Aorta (tissue), 5 donors: ENCODE measurements around the gene MPST. TPM values are rescaled to one million over a fixed set of nuclear protein-coding genes. Genes with fewer than 3 reads are reported as not detected.

Experiments
- ATAC-seq: fragments of 200-7000 bp; cut with Tn5 transposase; one replicate; pipeline ENCODE4 v1.9.1; 2022; ENCODE audit warnings: moderate library complexity; ENCODE audit not compliant: low FRiP score
- DNase-seq, 2 donors: peaks; one replicate each; pipeline ENCODE4 v3.0.0-alpha.2; 2020
- H3K27ac ChIP-seq, 2 donors: one replicate each; pipeline ENCODE4 v1.5.1; 2013; ENCODE audit warnings: low read length in 2 of 2, mild to moderate bottlenecking in 2 of 2, moderate library complexity in 2 of 2, control low read depth in 1 of 2, inconsistent platforms in 1 of 2, low read depth in 1 of 2
- H3K27me3 ChIP-seq, 2 donors: one replicate each; pipeline ENCODE4 v1.6.1; 2013; ENCODE audit warnings: control low read depth in 1 of 2, low read length in 1 of 2, mild to moderate bottlenecking in 1 of 2, moderate library complexity in 1 of 2; ENCODE audit not compliant: insufficient read depth in 2 of 2, control insufficient read depth in 1 of 2
- H3K36me3 ChIP-seq, 2 donors: one replicate each; pipeline ENCODE4 v1.6.1; 2013; ENCODE audit warnings: control low read depth in 1 of 2, low read length in 1 of 2, mild to moderate bottlenecking in 1 of 2; ENCODE audit not compliant: insufficient read depth in 2 of 2, control insufficient read depth in 1 of 2
- H3K4me1 ChIP-seq, 2 donors: one replicate each; pipeline ENCODE4 v1.6.1; 2013; ENCODE audit warnings: low read length in 2 of 2, control low read depth in 1 of 2, mild to moderate bottlenecking in 1 of 2, moderate library complexity in 1 of 2; ENCODE audit not compliant: insufficient read depth in 2 of 2, control insufficient read depth in 1 of 2
- H3K4me3 ChIP-seq, 2 donors: one replicate each; pipeline ENCODE4 v1.5.1; 2013; ENCODE audit warnings: low read length in 2 of 2, control low read depth in 1 of 2, mild to moderate bottlenecking in 1 of 2
- H3K9me3 ChIP-seq: one replicate; pipeline ENCODE4 v1.6.1; 2013; ENCODE audit warnings: mild to moderate bottlenecking, low read length; ENCODE audit not compliant: control insufficient read depth
- WGBS, 2 donors: extraction: QIAGEN DNeasy Blood & Tissue Kit; methylation state at CpG; one replicate each; pipeline ENCODE4 v1.1.7; 2013; 5-methylcytosine and 5-hydroxymethylcytosine counted together
- intact Hi-C, 2 donors: fragments of 100-400 bp; cut with DNase I; formaldehyde crosslinking; loops; one replicate each; pipeline versions ENCODE4 v1.14.2 to v1.15.0; 2022
- polyA plus RNA-seq, 2 donors: library from polyadenylated mRNA; stranded (reverse); fragments of 200-250 nt; gene quantifications; one replicate each; pipeline ENCODE4 v1.2.3, GENCODE V29; 2013
- total RNA-seq, 2 donors: library from RNA; stranded (reverse); fragmentation: NEBNext Ultra II Directional; extraction: Animal tissue kit (Norgen Biotek cat#: 25700); gene quantifications; one replicate each; pipeline ENCODE4 v1.2.1, GENCODE V29; 2021
- donor health status: healthy with polysubstance abuse.
- donor health status: Bipolar disorder and iron deficiency.
- donor health status: DM: no; HTN: no; CAD: no.
- donor health status: DM: no; HTN: no; CAD: no.
- donor health status: DM: yes; HTN: yes; CAD: no.

The MPST gene
- total and polyA plus RNA-seq, 4 donors = 30.8 to 102 (median 46.8) TPM

- WGBS, 2 donors = 63% methylated on average over 18 of the region's 18 CpGs
- intact Hi-C loops = no loop called here
- Histone ChIP-seq H3K27me3 (no peaks in the 10 kb centered on the region), H3K36me3 (no peaks in the 10 kb centered on the region), H3K4me3 (no peak overlapping the region), H3K9me3 (no peaks in the 10 kb centered on the region), H3K4me1 (no peaks in the 10 kb centered on the region), H3K27ac (no peak overlapping the region)
- ATAC-seq (no peak), DNase-seq (no peak)
Observed at GRCh38 chr22:37032535-37033460, 13.3 kb downstream of the MPST start.

GRCh38 chr22:37033605-37034430 lies 14.3 kb downstream of the MPST start:
- ATAC-seq = no peak
- Histone ChIP-seq H3K9me3 (no peaks in the 10 kb centered on the region), H3K4me1 (no peaks in the 10 kb centered on the region), H3K27me3 (no peaks in the 10 kb centered on the region), H3K27ac (no peak overlapping the region), H3K36me3 (no peaks in the 10 kb centered on the region), H3K4me3 (no peak overlapping the region)
- DNase-seq = no peak
- intact Hi-C loops = no loop called here
- 87 to 92% methylated on average over 23 of the region's 23 CpGs for WGBS, 2 donors

- no peak for ATAC-seq
- H3K36me3 ChIP-seq = no peaks in the 10 kb centered on the region
Observed at GRCh38 chr22:37036655-37037377, 17.3 kb downstream of the MPST start.

GRCh38 chr22:37037669-37038068 lies 18.1 kb downstream of the MPST start:
- no peak overlapping the region for H3K4me3 ChIP-seq
- H3K27ac ChIP-seq = no peak overlapping the region
- H3K4me1 ChIP-seq = no peaks in the 10 kb centered on the region
- no peaks in the 10 kb centered on the region for H3K27me3 ChIP-seq
- intact Hi-C loops = no loop called here
- no peaks in the 10 kb centered on the region for H3K36me3 ChIP-seq
- WGBS, 2 donors = 48 to 57% methylated on average over 14 of the region's 14 CpGs
- ATAC-seq = no peak
- DNase-seq = no peak
- no peaks in the 10 kb centered on the region for H3K9me3 ChIP-seq

More at GRCh38 chr22:37036655-37037377, 17.3 kb downstream of the MPST start:
- Histone ChIP-seq H3K27ac (no peak overlapping the region), H3K4me1 (no peaks in the 10 kb centered on the region), H3K9me3 (no peaks in the 10 kb centered on the region), H3K4me3 (no peak overlapping the region), H3K27me3 (no peaks in the 10 kb centered on the region)
- intact Hi-C loops = no loop called here
- WGBS, 2 donors = 76 to 82% methylated on average over 11 of the region's 11 CpGs
- no peak for DNase-seq

GRCh38 chr22:37039466-37039865 lies 19.9 kb downstream of the MPST start:
- H3K4me3 ChIP-seq = no peak overlapping the region
- no peaks in the 10 kb centered on the region for H3K9me3 ChIP-seq
- no peak overlapping the region for H3K27ac ChIP-seq
- no peak for DNase-seq
- no peaks in the 10 kb centered on the region for H3K36me3 ChIP-seq
- no peaks in the 10 kb centered on the region for H3K27me3 ChIP-seq
- intact Hi-C loops = no loop called here
- 78 to 82% methylated on average over 2 of the region's 2 CpGs for WGBS, 2 donors
- no peaks in the 10 kb centered on the region for H3K4me1 ChIP-seq
- ATAC-seq = no peak

GRCh38 chr22:37043209-37043827 lies 23.8 kb downstream of the MPST start:
- Histone ChIP-seq H3K4me1 (no peaks in the 10 kb centered on the region), H3K9me3 (no peaks in the 10 kb centered on the region), H3K4me3 (no peak overlapping the region), H3K36me3 (no peaks in the 10 kb centered on the region), H3K27ac (no peak overlapping the region), H3K27me3 (no peaks in the 10 kb centered on the region)
- WGBS, 2 donors = 75 to 82% methylated on average over 7 of the region's 7 CpGs
- DNase-seq = no peak
- intact Hi-C loops = no loop called here
- ATAC-seq = no peak

GRCh38 chr22:37043828-37044538 lies 24.4 kb downstream of the MPST start:
- no peak overlapping the region for H3K4me3 ChIP-seq
- no peak overlapping the region for H3K27ac ChIP-seq
- WGBS, 2 donors = 37 to 39% methylated on average over 16 to 17 of the region's 17 CpGs
- no peak for ATAC-seq
- H3K9me3 ChIP-seq = no peaks in the 10 kb centered on the region
- no peaks in the 10 kb centered on the region for H3K27me3 ChIP-seq
- DNase-seq = no peak
- no peaks in the 10 kb centered on the region for H3K36me3 ChIP-seq
- intact Hi-C loops = no loop called here
- H3K4me1 ChIP-seq = no peaks in the 10 kb centered on the region
